ENCODE results near the gene MAU2.

The MAU2 gene

GRCh38 chr19:19403373-19403901 lies 82.8 kb downstream of the MAU2 start:
- Mint-ChIP-seq H3K36me3 (no peaks in the 10 kb centered on the region), H3K27ac (peak overlapping the region; percentile 85), H3K4me3 (peak overlapping the region; percentile 61), H3K27me3 (no peaks in the 10 kb centered on the region), H3K9me3 (no peaks in the 10 kb centered on the region), H3K4me1 (peaks cover 52% of the 10 kb centered on the region)
- ATAC-seq, result no peak

DNA sequence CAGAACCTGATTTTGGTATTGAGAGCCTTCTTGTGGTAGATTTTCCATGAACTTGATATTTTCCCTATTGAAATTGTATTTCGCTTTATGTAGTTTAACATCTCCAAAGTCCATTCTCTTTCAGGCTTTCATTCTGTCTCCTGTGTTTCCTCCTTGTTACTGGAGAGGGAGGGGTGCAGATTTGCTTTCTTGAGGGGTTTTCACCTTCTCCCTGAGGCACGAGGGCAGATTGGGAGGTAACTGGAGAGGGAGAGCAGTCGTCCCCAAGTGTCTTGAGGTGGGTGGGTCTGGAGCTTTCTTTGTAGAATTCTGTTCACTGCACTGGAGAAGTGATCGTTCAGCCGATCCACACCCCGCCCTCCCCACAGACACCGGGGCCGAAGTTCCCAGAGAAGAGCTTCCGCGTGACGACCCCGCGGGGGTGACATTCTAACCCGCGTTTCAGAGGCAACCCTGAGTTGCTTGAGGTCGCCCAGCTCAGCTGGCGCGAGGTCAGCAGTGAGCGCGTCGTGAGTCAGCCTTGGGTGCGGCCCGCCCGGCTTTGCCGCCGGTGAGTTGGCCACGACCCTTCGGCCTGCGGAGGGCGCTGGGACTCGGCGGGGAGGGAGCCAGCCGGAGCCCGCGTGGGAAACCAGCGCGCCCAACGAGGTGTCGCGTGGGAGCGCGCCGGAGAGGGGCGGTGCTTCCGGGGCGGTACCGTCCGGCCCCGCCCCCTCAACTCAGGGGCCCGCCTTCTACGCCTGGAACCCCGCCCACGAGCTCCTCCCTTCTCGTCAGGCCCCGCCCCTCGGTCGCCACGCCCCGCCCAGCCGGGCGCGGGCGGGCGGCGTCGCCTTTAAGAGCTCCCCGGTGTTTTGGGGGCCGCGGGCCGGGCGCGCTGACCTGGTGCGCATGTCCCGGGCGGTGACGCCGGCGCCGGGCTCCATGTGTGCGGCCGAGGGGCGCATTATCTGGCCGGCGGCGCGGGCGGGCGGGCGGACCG lies 84.5 kb downstream of the MAU2 start, which contains the start of gene GATAD2A:
Gene GATAD2A, plus strand, starts transcription at position 797 of the 982 bp plus-strand sequence. CDS start 59,671 bp downstream, outside the sequence.
- H3K4me1 Mint-ChIP-seq, result peaks cover 62% of the 10 kb centered on the region
- peak; percentile 93 for ATAC-seq
- H3K27ac Mint-ChIP-seq, result peak within 1 kb of the TSS; percentile 86
- no peaks in the 10 kb centered on the region for H3K36me3 Mint-ChIP-seq
- H3K4me3 Mint-ChIP-seq, result peak within 1 kb of the TSS; percentile 97
- H3K27me3 Mint-ChIP-seq, result no peaks in the 10 kb centered on the region
- no peaks in the 10 kb centered on the region for H3K9me3 Mint-ChIP-seq

DNA sequence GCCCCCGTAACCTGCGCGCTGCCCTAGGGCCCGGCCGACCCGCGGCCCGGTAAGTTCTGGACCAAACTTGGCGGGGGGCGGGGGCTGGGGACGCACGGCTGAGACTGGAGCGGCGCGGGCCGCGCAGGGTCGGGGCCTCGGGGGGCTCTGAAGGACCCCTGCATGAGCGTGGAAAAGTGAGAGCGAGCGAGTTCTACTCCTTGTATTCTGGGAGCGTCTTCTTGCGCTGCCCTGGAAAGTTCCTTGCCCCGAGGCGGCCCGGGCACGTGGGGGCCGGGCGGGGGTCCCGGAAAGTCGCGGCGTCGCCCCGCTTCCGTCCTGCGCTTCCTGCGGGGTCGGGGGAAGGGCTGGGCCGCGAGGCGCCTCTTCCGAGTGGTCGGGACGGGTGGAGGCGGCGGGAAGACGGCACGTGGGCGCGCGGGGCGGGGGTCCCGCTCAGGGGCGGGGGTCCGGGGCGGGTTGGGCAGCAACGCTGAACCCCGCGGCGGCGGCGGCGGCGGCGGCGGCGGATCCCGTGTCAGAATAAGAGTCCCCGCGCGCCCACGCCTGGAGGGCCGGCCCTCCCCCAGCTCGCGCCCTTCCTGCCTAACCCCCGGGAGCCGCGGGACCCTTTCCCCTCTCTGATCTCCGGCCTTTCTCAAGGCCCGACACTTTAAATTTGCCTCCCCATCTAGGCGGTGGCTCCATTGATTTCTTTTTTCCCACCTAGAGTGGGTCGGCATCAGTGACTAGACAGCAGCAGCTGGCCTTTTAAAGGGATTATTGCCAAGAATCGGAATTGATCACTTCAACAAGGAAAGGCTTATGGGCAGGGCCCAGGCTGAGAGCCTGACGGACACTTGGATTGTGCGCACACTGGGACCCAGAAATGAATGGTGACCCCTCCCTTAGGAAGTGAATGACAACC lies 85.6 kb downstream of the MAU2 start:
- Mint-ChIP-seq H3K27me3 (no peaks in the 10 kb centered on the region), H3K4me3 (peak overlapping the region; percentile 97), H3K36me3 (no peaks in the 10 kb centered on the region), H3K4me1 (peaks cover 73% of the 10 kb centered on the region), H3K9me3 (no peaks in the 10 kb centered on the region), H3K27ac (peak overlapping the region; percentile 86)
- ATAC-seq, result peak; percentile 49

DNA sequence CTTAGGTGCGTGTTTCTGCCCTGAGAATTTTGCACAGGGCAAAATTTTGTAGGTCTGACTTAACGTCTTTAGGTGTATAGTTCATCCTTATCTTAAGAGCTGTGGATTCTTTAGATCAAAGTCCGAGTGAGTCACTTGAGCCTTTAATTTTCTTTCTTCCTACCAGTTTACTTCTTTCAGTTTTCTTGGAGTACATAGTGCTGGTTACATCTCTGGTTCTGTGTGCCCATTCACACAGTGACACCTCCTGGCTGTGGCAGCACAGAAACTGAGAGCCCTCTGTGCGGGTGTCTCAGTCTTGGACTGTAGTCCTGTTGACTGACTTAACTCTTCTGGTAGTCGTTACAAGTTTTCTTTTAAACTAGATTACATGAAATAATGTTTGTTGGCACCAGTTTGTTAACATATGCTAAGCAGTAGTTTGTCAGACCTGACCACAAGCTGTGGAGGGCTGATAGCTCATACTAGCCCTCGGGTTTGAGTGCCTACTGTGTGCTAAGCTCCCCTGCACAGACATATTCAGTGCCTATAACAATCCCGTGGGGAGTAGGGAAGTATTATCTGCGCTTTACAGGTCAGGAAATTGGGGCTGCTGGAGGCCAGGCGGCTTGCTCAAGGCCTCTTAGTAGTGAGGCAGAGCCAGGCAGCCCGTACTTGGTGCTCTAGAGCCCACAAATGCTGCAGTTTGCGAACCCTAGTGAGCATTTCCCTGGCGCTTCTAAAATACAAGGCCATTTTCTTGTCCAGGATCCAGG lies 86.4 kb downstream of the MAU2 start:
- no peaks in the 10 kb centered on the region for H3K36me3 Mint-ChIP-seq
- H3K27me3 Mint-ChIP-seq, result no peaks in the 10 kb centered on the region
- H3K4me1 Mint-ChIP-seq, result peaks cover 77% of the 10 kb centered on the region
- no peaks in the 10 kb centered on the region for H3K9me3 Mint-ChIP-seq
- H3K4me3 Mint-ChIP-seq, result peak overlapping the region; percentile 97
- ATAC-seq, result peak; percentile 34
- peak overlapping the region; percentile 86 for H3K27ac Mint-ChIP-seq

DNA sequence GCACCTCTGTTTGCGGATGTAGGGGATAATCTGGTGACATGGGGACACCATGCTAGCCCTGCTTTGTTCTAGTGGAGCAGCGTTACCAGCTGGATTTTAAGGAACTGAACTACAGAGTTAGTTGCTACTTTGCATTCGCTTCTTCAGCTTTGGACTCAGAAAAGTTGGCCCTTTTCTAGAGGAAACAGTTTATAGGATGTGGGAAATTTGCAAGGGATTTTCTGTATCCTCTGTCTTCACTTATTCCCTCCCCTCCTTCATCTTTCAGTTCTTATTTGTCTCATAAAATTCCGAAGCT lies 87.0 kb downstream of the MAU2 start:
- Mint-ChIP-seq H3K27me3 (no peaks in the 10 kb centered on the region), H3K9me3 (no peaks in the 10 kb centered on the region), H3K27ac (peak overlapping the region; percentile 86), H3K4me1 (peaks cover 77% of the 10 kb centered on the region), H3K36me3 (no peaks in the 10 kb centered on the region), H3K4me3 (no peak overlapping the region)
- ATAC-seq, result no peak
